Hematopoietic multipotent progenitor cell treated with erythropoietin and hydrocortisone succinate and interleukin-3 and kit ligand, for 8 days (in vitro differentiated cells): ENCODE data around the gene REM1.

Experiments
- DNase-seq: peaks from one replicate; pipeline ENCODE4 v3.0.0-alpha.2; 2015

Gene REM1

DNA sequence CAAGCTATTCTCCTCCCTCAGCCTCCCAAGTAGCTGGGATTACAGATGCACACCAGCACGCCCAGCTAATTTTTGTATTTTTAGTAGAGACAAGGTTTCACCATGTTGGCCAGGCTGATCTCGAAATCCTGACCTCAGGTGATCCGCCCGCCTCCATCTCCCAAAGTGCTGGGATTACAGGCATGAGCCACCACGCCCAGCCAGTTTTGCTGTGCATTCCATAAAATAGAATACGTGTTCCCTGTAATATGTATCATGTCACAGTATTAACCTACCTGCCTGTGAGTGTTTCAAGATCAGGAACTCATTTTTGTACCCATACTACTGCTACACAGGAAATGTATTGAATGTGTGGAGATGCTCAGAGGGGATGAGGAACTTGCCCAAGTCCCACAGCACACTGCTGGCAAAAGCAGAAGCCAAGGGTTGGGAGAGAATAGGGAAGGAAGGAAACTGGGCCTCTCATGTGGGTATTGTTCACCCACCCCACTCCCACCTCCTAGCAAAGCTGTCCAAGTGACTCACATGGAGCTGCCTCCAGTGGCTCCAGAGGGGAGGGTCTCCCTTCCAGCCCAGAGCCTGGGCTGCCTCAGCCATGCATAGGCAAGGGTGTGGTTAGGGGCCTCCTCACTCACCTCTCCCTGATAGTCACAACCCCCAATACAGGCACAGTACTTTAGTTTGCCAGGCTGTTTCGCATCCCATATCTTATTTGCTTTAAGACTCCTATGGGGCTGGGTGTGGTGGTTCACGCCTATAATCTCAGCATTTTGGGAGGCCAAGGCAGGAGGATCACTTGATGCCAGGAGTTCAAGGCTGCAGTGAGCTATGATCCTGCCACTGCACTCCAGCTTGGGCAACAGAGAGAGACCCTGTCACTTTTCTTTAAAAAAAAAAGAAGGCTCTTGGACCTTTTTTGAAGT, 48.5 kb downstream of the REM1 start:
- DNase-seq = no peak

DNA sequence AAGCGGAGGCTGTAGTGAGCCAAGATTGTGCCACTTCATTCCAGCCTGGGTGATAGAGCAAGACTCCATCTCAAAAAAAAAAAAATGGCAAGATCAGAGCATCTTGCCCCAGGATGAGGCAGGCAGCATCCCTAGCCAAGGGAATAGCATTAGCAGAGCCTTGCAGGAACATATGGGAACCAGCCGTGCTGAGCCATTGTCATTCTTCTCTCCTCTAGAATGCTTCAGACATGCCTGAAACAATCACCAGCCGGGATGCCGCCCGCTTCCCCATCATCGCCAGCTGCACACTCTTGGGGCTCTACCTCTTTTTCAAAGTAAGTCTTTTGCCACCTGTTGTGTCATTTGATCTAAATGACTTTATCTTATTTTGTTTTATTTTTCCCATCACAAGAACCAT, 52.2 kb downstream of the REM1 start:
- no peak for DNase-seq
